Ishikawa (cell line): ENCODE measurements around the gene UGT8.

Experiments
- CEBPB ChIP-seq: IDR thresholded peaks from 2 replicates; pipeline ENCODE4 v1.6.1; 2012
- CREB1 ChIP-seq: IDR thresholded peaks from 2 replicates; pipeline ENCODE4 v1.6.1; 2012; ENCODE audit warnings: low read depth
- EGR1 ChIP-seq: IDR thresholded peaks from 2 replicates; pipeline ENCODE4 v1.6.1; 2012
- EP300 ChIP-seq: IDR thresholded peaks from 2 replicates; pipeline ENCODE4 v1.6.1; 2012; ENCODE audit warnings: borderline replicate concordance
- FOXM1 ChIP-seq: IDR thresholded peaks from 2 replicates; pipeline ENCODE4 v1.6.1; 2012; ENCODE audit warnings: low read depth, borderline replicate concordance
- MAX ChIP-seq: IDR thresholded peaks from 2 replicates; pipeline ENCODE4 v1.6.1; 2012
- NFIC ChIP-seq: IDR thresholded peaks from 2 replicates; pipeline ENCODE4 v1.6.1; 2012
- RAD21 ChIP-seq: IDR thresholded peaks from 2 replicates; pipeline ENCODE4 v1.6.1; 2012; ENCODE audit warnings: low read depth
- REST ChIP-seq: IDR thresholded peaks from 2 replicates; pipeline ENCODE4 v1.6.1; 2012; ENCODE audit warnings: low read depth, mild to moderate bottlenecking
- TAF1 ChIP-seq: IDR thresholded peaks from 2 replicates; pipeline ENCODE4 v1.6.1; 2012; ENCODE audit warnings: low read depth, mild to moderate bottlenecking
- TCF12 ChIP-seq: IDR thresholded peaks from 2 replicates; pipeline ENCODE4 v1.6.1; 2012; ENCODE audit warnings: low read depth
- TEAD4 ChIP-seq: IDR thresholded peaks from 2 replicates; pipeline ENCODE4 v1.6.1; 2012
- USF1 ChIP-seq: IDR thresholded peaks from 2 replicates; pipeline ENCODE4 v1.6.1; 2012
- YY1 ChIP-seq: IDR thresholded peaks from 2 replicates; pipeline ENCODE4 v1.6.1; 2012; ENCODE audit warnings: low read depth
- ZBTB7A ChIP-seq: IDR thresholded peaks from 2 replicates; pipeline ENCODE4 v1.6.1; 2012; ENCODE audit warnings: low read depth

The UGT8 gene

GRCh38 chr4:114668577-114668976 lies 70.0 kb downstream of the UGT8 start:
- TF ChIP-seq REST (no peak), MAX (no peak), CEBPB (no peak), TEAD4 (no peak), EGR1 (no peak), RAD21 (no peak), ZBTB7A (no peak), USF1 (no peak)

- TF ChIP-seq TAF1 = no peak
- TF ChIP-seq FOXM1 = no peak
- TF ChIP-seq NFIC = no peak
- no peak for TF ChIP-seq REST
- no peak for TF ChIP-seq YY1
- no peak for TF ChIP-seq EP300
- no peak for TF ChIP-seq EGR1
- no peak for TF ChIP-seq CEBPB
- TF ChIP-seq CREB1 = no peak
- no peak for TF ChIP-seq MAX
- no peak for TF ChIP-seq TCF12
- TF ChIP-seq USF1 = no peak
Observed at GRCh38 chr4:114673306-114673705, 74.7 kb downstream of the UGT8 start.

- no peak for TF ChIP-seq YY1
- no peak for TF ChIP-seq MAX
- TF ChIP-seq CREB1 = no peak
- no peak for TF ChIP-seq TCF12
- no peak for TF ChIP-seq RAD21
- TF ChIP-seq USF1 = no peak
- no peak for TF ChIP-seq FOXM1
Observed at GRCh38 chr4:114674080-114674479, 75.5 kb downstream of the UGT8 start.

- TF ChIP-seq REST = no peak
- no peak for TF ChIP-seq TEAD4
- no peak for TF ChIP-seq NFIC
- TF ChIP-seq USF1 = no peak
- no peak for TF ChIP-seq FOXM1
- no peak for TF ChIP-seq EGR1
- no peak for TF ChIP-seq RAD21
- no peak for TF ChIP-seq CEBPB
- TF ChIP-seq TAF1 = no peak
- TF ChIP-seq MAX = no peak
- no peak for TF ChIP-seq TCF12
- TF ChIP-seq ZBTB7A = no peak
- no peak for TF ChIP-seq EP300
- no peak for TF ChIP-seq CREB1
- TF ChIP-seq YY1 = no peak
Observed at GRCh38 chr4:114677346-114677979, 78.9 kb downstream of the UGT8 start.
